GM12878 (cell line): ENCODE results near the gene TMEM266. TPM values are rescaled to one million over a fixed set of nuclear protein-coding genes. Genes with fewer than 3 reads are reported as not detected.

Experiments
- ATAC-seq: fragments of 200-7000 bp; cut with Tn5 transposase; 3 replicates; pipeline ENCODE4 v1.9.1; 2020; ENCODE audit warnings: mild to moderate bottlenecking, moderate library complexity
- BruUV-seq: library from RNA; stranded (reverse); fragments of 400-500 nt; replicated peaks from 2 replicates; lab custom pipeline; 2021; lab: Mats Ljungman, UMichigan
- CTCF ChIA-PET: fragments of 300-600 bp; sonication (Branson Sonifier 250); formaldehyde crosslinking; extraction: SDS; loops from one replicate; lab custom pipeline; 2021; ENCODE audit warnings: inconsistent platforms; lab: Yijun Ruan, JAX
- POLR2A ChIA-PET: fragments of 350-600 bp; formaldehyde crosslinking; extraction: SDS; loops from one replicate; lab custom pipeline; 2021; ENCODE audit warnings: inconsistent platforms; lab: Charles Lee
- RAD21 ChIA-PET: fragments of 300-600 bp; sonication (Branson Sonifier 250); formaldehyde crosslinking; loops from one replicate; lab custom pipeline; 2023; ENCODE audit warnings: antibody characterized with exemption; ENCODE audit not compliant: unreplicated experiment; lab: Charles Lee
- SMC1A ChIA-PET: fragments of 300-600 bp; sonication (Branson Sonifier 250); formaldehyde crosslinking; loops from one replicate; lab custom pipeline; 2023; ENCODE audit not compliant: unreplicated experiment, uncharacterized antibody; lab: Charles Lee
- DNase-seq: peaks from one replicate; pipeline ENCODE4 v3.0.0-alpha.2; 2011; ENCODE audit warnings: low read depth, low spot score
- FAIRE-seq: peaks from 3 replicates; lab custom pipeline; 2011; peaks lifted over from hg19 to GRCh38; lab: Jason Lieb, UNC
- H2AFZ ChIP-seq: 2 replicates; pipeline ENCODE4 v1.6.0; 2011; ENCODE audit warnings: low read depth, low read length, control low read depth; ENCODE audit not compliant: control insufficient read depth
- H3K27ac ChIP-seq: 2 replicates; pipeline ENCODE4 v1.5.1; 2011; ENCODE audit warnings: control low read depth; ENCODE audit not compliant: control insufficient read depth, insufficient read depth
- H3K27me3 ChIP-seq, 2 experiments: replicated peaks in 1 of 2; 2 replicates each; pipeline versions ENCODE4 v1.6.0 to v1.6.1; 2011; ENCODE audit warnings: low read length in 1 of 2; ENCODE audit not compliant: control insufficient read depth in 2 of 2, insufficient read depth in 2 of 2
- H3K36me3 ChIP-seq, 2 experiments: 2 replicates each; pipeline ENCODE4 v1.5.1; 2011; ENCODE audit warnings: low read length in 1 of 2; ENCODE audit not compliant: control insufficient read depth in 2 of 2, insufficient read depth in 2 of 2
- H3K4me1 ChIP-seq: 2 replicates; pipeline ENCODE4 v1.6.1; 2011; ENCODE audit warnings: mild to moderate bottlenecking, low read length, moderate library complexity, mixed read lengths; ENCODE audit not compliant: control insufficient read depth, insufficient read depth
- H3K4me2 ChIP-seq: 2 replicates; pipeline ENCODE4 v1.6.0; 2011; ENCODE audit warnings: control low read depth; ENCODE audit not compliant: control insufficient read depth, insufficient read depth
- H3K4me3 ChIP-seq: fragments of 200-600 bp; sonication (generic); 2 replicates; pipeline ENCODE4 v1.5.1; 2016
- H3K79me2 ChIP-seq: 2 replicates; pipeline ENCODE4 v1.6.0; 2011; ENCODE audit warnings: low read length; ENCODE audit not compliant: control insufficient read depth, insufficient read depth
- H3K9ac ChIP-seq: 2 replicates; pipeline ENCODE4 v1.8.0; 2011; ENCODE audit warnings: low read length, control low read depth, mixed read lengths; ENCODE audit not compliant: control insufficient read depth, insufficient read depth
- H3K9me3 ChIP-seq: replicated peaks from 3 replicates; pipeline ENCODE4 v1.5.1; 2011; ENCODE audit warnings: mild to moderate bottlenecking, low read length; ENCODE audit not compliant: control insufficient read depth, insufficient read depth
- H4K20me1 ChIP-seq: 2 replicates; pipeline ENCODE4 v1.6.0; 2011; ENCODE audit not compliant: control insufficient read depth, insufficient read depth
- BACH1 ChIP-seq: fragments of 450-650 bp; IDR thresholded peaks from 2 replicates; pipeline ENCODE4 v1.6.1; 2017; ENCODE audit warnings: mild to moderate bottlenecking, borderline replicate concordance
- CBFB ChIP-seq: IDR thresholded peaks from 2 replicates; pipeline ENCODE4 v1.6.1; 2016; ENCODE audit warnings: antibody characterized with exemption, low read depth
- CHD2 ChIP-seq: IDR thresholded peaks from 2 replicates; pipeline ENCODE4 v1.6.1; 2011; ENCODE audit warnings: low read depth, low read length, improper control_type of control experiment, borderline replicate concordance
- POLR2AphosphoS2 ChIP-seq: IDR thresholded peaks from 2 replicates; pipeline ENCODE4 v1.6.1; 2011; ENCODE audit warnings: low read depth, mild to moderate bottlenecking, low read length, improper control_type of control experiment, moderate library complexity
- RAD51 ChIP-seq: fragments of 450-650 bp; IDR thresholded peaks from 2 replicates; pipeline ENCODE4 v1.6.1; 2016; ENCODE audit warnings: moderate library complexity, mild to moderate bottlenecking, inconsistent platforms
- SUPT20H ChIP-seq: IDR thresholded peaks from 2 replicates; pipeline ENCODE4 v1.6.1; 2011; ENCODE audit warnings: low read depth, mild to moderate bottlenecking, low read length, moderate library complexity, borderline replicate concordance; ENCODE audit not compliant: control insufficient read depth
- TCF12 ChIP-seq: IDR thresholded peaks from 2 replicates; pipeline ENCODE4 v1.6.1; 2011; ENCODE audit warnings: low read depth, mild to moderate bottlenecking, low read length
- TCF7 ChIP-seq: IDR thresholded peaks from 2 replicates; pipeline ENCODE4 v1.6.1; 2014; ENCODE audit warnings: antibody characterized with exemption, borderline replicate concordance
- ZNF274 ChIP-seq: IDR thresholded peaks from one replicate; pipeline ENCODE4 v1.8.0; 2011; ENCODE audit not compliant: insufficient read length, insufficient read depth
- WGBS: methylation state at CpG from one replicate; pipeline ENCODE4 v1.1.6; 2016; ENCODE audit warnings: low lambda C conversion rate; ENCODE audit not compliant: insufficient replicate concordance, insufficient coverage; ENCODE audit errors: missing lambda C conversion rate; 5-methylcytosine and 5-hydroxymethylcytosine counted together
- in situ Hi-C: fragments of 300-500 bp; cut with MboI; formaldehyde crosslinking; loops from 9 replicates; pipeline ENCODE4 v1.14.3; 2018; ENCODE audit warnings: mixed read lengths
- intact Hi-C: fragments of 100-400 bp; cut with micrococcal nuclease; formaldehyde crosslinking; loops from one replicate; pipeline ENCODE4 v1.14.2; 2022; ENCODE audit not compliant: unreplicated experiment
- polyA plus RNA-seq, 11 experiments: library from polyadenylated mRNA; depleted of rRNA in 4 of 11; unstranded in 6 of 11; stranded (reverse) in 5 of 11; fragments of >200 nt; fragmentation: Nextera tagmentation in 4 of 11; fragmentation: Illumina TruSeq in 1 of 11; extraction: Ambion mirVana in 4 of 11; extraction: Trizol in 1 of 11; gene quantifications; 1 replicate in 1 of 11; 2 replicates in 10 of 11; pipeline versions ENCODE4 v1.2.1 to v1.2.3, GENCODE V29; 2011 to 2016; ENCODE audit warnings: inconsistent platforms in 2 of 11, missing spikeins in 2 of 11, low read depth in 1 of 11
- total RNA-seq, 4 experiments: library from RNA; depleted of rRNA in 3 of 4; stranded (reverse); fragments of >200 nt in 3 of 4; fragmentation: Illumina TruSeq in 1 of 4; extraction: Trizol in 1 of 4; gene quantifications; 2 replicates each; pipeline versions ENCODE4 v1.2.1 to v1.2.3, GENCODE V29; 2013 to 2021
- TF ChIP-seq, protein P1 (sequence below): IDR thresholded peaks from 2 replicates; pipeline ENCODE4 v1.6.1; 2011; ENCODE audit warnings: borderline replicate concordance, low read depth, mild to moderate bottlenecking, moderate library complexity, low read length; ENCODE audit not compliant: insufficient read depth, poor library complexity, severe bottlenecking
- TF ChIP-seq, protein P2 (sequence below): IDR thresholded peaks from 2 replicates; pipeline ENCODE4 v1.6.1; 2012; ENCODE audit warnings: low read depth, low read length, improper control_type of control experiment
- TF ChIP-seq, protein P3 (sequence below): fragments of 450-650 bp; IDR thresholded peaks from 2 replicates; pipeline ENCODE4 v1.6.1; 2016; ENCODE audit warnings: mild to moderate bottlenecking, moderate library complexity, borderline replicate concordance

Gene TMEM266
- total and polyA plus RNA-seq, 10 of the 15 experiments (the other 5 are each of a cell fraction or from before 2014, with no cell fraction given): 0.11 to 0.70 (median 0.39) TPM

DNA sequence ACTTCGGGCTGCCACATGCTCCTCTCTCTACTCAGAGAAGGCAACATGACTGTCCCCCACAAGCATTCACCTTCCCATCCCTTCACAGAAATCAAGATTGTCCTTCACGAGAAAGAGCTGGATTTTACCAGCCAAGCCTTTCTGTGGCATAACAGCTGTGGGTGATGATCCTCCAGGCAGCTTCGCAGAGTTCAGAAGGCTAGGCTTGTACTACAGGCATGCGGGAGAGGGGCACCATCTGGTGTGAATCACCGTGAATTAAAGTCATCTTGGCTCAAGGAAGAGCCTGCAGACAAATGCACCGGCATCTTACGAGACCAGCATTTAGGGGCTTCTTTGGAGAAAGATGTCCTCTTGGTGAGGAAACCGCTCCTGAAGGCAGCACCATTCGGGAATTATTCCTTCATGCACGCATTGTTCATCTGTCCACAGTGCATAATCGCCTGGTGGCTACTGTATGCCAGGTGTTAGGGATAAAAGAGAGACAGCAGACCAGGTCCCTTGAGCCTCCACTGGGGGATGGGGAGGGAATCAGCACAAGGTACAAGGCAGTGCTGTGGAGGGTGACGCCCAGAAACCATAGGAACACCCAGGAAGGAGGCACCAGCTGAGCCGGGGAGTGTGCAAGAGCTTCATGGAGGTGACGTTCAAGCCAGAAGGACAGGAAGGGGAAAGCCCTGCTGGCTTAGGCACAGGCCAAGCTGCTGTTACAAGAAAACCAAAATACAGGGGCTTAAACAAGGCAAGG, 108.6 kb downstream of the TMEM266 start:
- RAD21 ChIA-PET: no interaction called here
- Histone ChIP-seq H4K20me1 (no peaks in the 10 kb centered on the region), H2AFZ (no peak overlapping the region; the same call in 1 of the 2 replicates), H3K36me3 (no peaks in the 10 kb centered on the region), H3K27ac (no peak overlapping the region), H3K79me2 (no peaks in the 10 kb centered on the region), H3K9me3 (no peaks in the 10 kb centered on the region), H3K9ac (no peak overlapping the region), H3K4me2 (no peak overlapping the region), H3K4me3 (no peak overlapping the region), H3K27me3 (no peaks in the 10 kb centered on the region; a peak in 2 of 4 replicates), H3K4me1 (no peaks in the 10 kb centered on the region)
- 67% methylated on average over 14 of the region's 14 CpGs for WGBS
- FAIRE-seq: no peak
- CTCF ChIA-PET: interaction anchor here (2.1 kb wide), 1 partner anchor 18 kb away, joined by 5 read pairs; no protein-coding TSS in a partner anchor
- BruUV-seq: no TSS peak
- intact Hi-C loops (no loop called here), in situ Hi-C loops (no loop called here)
- DNase-seq: no peak
- POLR2A ChIA-PET: interaction anchor here (0.5 kb wide), 1 partner anchor 1850 kb away, joined by 3 read pairs; no protein-coding TSS in a partner anchor
- ATAC-seq: no peak
- TF ChIP-seq CBFB (no peak), CHD2 (no peak), TCF12 (no peak), POLR2AphosphoS2 (no peak), ZNF274 (no peak), SUPT20H (no peak), RAD51 (no peak), BACH1 (no peak), TCF7 (no peak)
- TF ChIP-seq, protein P1, sequence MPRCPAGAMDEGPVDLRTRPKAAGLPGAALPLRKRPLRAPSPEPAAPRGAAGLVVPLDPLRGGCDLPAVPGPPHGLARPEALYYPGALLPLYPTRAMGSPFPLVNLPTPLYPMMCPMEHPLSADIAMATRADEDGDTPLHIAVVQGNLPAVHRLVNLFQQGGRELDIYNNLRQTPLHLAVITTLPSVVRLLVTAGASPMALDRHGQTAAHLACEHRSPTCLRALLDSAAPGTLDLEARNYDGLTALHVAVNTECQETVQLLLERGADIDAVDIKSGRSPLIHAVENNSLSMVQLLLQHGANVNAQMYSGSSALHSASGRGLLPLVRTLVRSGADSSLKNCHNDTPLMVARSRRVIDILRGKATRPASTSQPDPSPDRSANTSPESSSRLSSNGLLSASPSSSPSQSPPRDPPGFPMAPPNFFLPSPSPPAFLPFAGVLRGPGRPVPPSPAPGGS: no peak
- TF ChIP-seq, protein P2, sequence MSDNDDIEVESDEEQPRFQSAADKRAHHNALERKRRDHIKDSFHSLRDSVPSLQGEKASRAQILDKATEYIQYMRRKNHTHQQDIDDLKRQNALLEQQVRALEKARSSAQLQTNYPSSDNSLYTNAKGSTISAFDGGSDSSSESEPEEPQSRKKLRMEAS: no peak
- TF ChIP-seq, protein P3, sequence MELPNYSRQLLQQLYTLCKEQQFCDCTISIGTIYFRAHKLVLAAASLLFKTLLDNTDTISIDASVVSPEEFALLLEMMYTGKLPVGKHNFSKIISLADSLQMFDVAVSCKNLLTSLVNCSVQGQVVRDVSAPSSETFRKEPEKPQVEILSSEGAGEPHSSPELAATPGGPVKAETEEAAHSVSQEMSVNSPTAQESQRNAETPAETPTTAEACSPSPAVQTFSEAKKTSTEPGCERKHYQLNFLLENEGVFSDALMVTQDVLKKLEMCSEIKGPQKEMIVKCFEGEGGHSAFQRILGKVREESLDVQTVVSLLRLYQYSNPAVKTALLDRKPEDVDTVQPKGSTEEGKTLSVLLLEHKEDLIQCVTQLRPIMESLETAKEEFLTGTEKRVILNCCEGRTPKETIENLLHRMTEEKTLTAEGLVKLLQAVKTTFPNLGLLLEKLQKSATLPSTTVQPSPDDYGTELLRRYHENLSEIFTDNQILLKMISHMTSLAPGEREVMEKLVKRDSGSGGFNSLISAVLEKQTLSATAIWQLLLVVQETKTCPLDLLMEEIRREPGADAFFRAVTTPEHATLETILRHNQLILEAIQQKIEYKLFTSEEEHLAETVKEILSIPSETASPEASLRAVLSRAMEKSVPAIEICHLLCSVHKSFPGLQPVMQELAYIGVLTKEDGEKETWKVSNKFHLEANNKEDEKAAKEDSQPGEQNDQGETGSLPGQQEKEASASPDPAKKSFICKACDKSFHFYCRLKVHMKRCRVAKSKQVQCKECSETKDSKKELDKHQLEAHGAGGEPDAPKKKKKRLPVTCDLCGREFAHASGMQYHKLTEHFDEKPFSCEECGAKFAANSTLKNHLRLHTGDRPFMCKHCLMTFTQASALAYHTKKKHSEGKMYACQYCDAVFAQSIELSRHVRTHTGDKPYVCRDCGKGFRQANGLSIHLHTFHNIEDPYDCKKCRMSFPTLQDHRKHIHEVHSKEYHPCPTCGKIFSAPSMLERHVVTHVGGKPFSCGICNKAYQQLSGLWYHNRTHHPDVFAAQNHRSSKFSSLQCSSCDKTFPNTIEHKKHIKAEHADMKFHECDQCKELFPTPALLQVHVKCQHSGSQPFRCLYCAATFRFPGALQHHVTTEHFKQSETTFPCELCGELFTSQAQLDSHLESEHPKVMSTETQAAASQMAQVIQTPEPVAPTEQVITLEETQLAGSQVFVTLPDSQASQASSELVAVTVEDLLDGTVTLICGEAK: no peak
- SMC1A ChIA-PET: no interaction called here
